HuH-7.5 (cell line): ENCODE results near the gene CYP4B1.
"Not testable (repeated sequence)": the region's sequence is repeated elsewhere in the genome, so short reads cannot be mapped to it uniquely, and the experiment has no call there.

Experiments used
- DNase-seq: peaks from one replicate; pipeline ENCODE4 v3.0.0; 2011; ENCODE audit warnings: low spot score

The CYP4B1 gene

GRCh38 chr1:46816930-46817329, 18.1 kb downstream of the CYP4B1 start:
- DNase-seq = no peak

- DNase-seq = no peak
These were observed 19.0 kb downstream of the CYP4B1 start for GRCh38 chr1:46817814-46818213.

GRCh38 chr1:46818591-46818990, 19.7 kb downstream of the CYP4B1 start:
- DNase-seq = no peak

- no peak for DNase-seq
These were observed 20.5 kb downstream of the CYP4B1 start for GRCh38 chr1:46819335-46819734.

GRCh38 chr1:46820076-46820475, 21.2 kb downstream of the CYP4B1 start:
- DNase-seq = no peak

- DNase-seq = no peak
These were observed 21.8 kb downstream of the CYP4B1 start for GRCh38 chr1:46820560-46821060.

GRCh38 chr1:46822248-46822826, 23.5 kb downstream of the CYP4B1 start:
- no peak for DNase-seq

- no peak for DNase-seq
These were observed 24.3 kb downstream of the CYP4B1 start for GRCh38 chr1:46823151-46823550.

GRCh38 chr1:46826892-46827291, 28.0 kb downstream of the CYP4B1 start:
- DNase-seq = not testable (repeated sequence)

GRCh38 chr1:46830665-46831322, 31.9 kb downstream of the CYP4B1 start:
- DNase-seq = no peak

GRCh38 chr1:46835469-46835868, 36.6 kb downstream of the CYP4B1 start:
- DNase-seq = not testable (repeated sequence)

- DNase-seq = not testable (repeated sequence)
These were observed 47.5 kb downstream of the CYP4B1 start for GRCh38 chr1:46846386-46846785.

- not testable (repeated sequence) for DNase-seq
These were observed 58.8 kb downstream of the CYP4B1 start for GRCh38 chr1:46857660-46858065.

- no peak for DNase-seq
These were observed 63.5 kb downstream of the CYP4B1 start for GRCh38 chr1:46862348-46862747.
